Hematopoietic multipotent progenitor cell treated with erythropoietin and hydrocortisone succinate and interleukin-3 and kit ligand, for 15 days (in vitro differentiated cells): ENCODE data around the gene SND1.
A peak's percentile ranks its signal among the peaks of the same experiment; 100 is the strongest.

Source experiments
- DNase-seq: peaks from one replicate; pipeline ENCODE4 v3.0.0-alpha.2; 2015; ENCODE audit warnings: low spot score

Gene SND1

DNA sequence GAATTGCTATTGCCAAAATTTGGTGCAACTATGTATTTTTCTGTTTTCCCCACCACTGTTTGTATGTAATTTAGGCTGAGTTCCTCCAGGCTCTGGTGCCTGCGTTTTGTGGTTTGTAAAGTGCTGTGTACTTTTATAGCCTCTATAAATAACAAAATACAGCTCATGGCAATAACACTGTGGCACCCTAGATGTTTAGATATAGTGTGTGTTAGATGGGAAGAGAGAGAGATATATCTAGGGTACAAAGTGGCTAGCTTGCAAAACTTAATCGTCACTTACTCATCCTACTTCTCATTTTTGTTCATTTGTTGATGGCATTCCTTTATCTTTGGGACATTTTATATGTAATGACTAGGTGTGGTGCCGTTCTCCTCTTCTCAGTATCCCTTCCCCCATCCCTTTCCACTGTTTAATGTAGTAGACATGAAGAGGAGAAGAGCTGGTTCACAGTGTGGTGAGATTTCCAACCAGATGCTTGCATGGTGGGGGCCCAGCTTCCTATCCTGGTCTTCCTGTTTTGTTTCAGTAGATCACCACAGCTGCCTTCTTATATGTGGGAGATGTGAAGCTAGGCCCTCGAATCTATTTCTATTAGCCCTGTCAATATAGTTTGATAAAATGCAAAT is 115.0 kb downstream of the SND1 start:
- no peak for DNase-seq

DNA sequence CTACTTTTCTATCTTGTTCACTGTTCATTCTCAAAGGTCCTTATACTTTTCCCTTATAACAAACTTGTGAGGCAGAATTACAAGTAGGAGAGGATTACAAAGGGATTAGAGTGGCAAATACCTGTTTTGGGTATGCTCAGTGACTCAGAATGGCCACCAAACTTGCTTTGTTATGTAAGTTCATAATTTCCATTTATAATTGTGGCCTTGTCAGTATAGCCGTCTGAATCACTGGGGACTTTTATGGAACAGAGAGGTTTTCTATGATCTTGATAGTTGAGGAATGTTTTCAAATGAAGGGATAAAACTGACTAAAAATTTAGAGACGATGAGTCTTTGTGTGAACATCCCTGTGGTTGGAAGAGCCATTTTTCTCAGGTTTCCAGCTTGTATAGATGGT is 116.2 kb downstream of the SND1 start:
- DNase-seq, result no peak

DNA sequence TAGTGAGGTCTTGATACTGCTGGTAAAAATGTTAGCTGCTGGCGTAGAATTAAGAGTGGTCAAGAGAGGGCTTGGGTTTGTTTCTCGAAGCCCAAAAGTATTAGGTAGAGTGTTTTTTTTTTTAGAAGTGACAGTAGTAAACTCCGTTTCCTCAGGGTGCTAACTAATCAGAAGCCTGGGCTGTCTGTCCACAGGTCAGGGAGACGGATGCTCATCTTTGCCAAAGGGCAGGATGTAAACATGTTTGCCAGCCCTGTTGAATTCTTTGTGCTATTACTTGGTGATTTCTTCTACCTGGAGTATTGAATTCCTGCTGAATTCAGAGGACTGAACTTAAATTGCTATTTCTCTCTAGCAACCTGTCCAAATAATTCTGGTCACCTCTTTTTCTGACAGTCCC is 117.1 kb downstream of the SND1 start:
- no peak for DNase-seq

DNA sequence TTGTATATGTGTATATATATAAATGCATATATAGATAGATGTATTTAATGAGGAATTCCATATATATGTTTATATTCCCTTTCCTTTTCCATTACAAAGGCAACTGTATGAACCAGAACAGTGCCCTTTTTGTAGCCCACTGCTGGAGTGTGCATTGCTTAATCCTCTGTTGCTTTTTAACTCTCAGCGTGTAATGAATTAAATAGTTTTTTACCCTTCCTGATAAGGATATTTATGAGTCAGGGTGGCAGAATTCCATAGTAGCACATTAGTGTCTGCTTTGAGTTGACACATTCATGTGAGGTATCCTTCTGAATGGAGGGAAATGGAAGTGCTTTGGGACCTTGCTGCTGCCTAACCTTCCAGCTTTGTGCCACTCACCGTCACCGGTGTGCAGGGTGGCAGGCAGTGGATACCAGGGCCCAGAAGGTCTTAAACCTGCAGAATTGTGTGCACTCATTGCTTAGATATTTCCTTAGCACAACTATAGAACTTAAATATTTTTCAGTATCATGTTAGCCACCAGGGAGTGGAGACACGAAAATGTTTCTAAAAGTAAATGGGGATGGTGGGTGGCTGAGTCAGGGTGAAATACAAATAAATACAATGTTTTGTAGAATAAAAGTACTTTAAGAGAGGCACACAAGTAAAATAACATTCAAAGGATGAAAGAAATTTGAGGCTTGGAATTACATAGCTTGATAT is 117.9 kb downstream of the SND1 start:
- DNase-seq, result no peak

DNA sequence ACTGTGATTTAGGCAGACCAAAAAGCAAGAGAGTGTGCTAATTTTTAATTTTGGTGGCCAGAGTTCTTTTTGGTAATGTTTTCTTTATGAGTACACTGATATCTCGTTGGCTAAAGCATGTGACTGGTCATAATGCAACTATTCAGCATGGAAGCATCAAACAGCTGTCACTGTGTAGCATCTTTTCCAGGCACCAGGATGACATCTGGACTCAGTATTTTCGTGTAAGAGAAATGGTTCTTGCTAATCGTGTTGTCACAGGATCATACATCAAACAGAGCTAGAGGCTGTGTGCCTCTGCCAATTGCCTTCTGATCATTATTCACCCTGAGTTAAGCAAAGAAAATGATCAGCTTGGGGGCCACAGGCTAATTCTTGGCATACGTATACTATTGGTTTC is 118.9 kb downstream of the SND1 start:
- no peak for DNase-seq

DNA sequence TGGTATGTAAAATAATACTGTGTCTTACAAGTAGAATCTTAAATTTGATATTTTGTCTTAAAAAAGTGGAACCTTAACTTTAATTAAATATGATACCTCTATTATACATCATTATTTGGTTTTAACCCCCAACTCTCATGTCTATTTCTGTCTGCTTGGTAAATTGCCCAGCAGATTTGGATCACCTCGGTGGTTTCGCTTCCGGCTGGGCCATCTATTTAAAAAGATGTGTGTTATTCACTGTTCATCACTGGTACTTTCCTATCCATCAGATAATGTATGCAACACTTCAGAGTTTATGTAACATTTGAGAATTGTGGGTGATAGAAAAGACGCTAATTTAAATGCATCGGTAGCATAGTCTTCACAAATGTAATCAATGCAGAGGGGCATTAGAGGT is 119.7 kb downstream of the SND1 start:
- DNase-seq, result no peak

DNA sequence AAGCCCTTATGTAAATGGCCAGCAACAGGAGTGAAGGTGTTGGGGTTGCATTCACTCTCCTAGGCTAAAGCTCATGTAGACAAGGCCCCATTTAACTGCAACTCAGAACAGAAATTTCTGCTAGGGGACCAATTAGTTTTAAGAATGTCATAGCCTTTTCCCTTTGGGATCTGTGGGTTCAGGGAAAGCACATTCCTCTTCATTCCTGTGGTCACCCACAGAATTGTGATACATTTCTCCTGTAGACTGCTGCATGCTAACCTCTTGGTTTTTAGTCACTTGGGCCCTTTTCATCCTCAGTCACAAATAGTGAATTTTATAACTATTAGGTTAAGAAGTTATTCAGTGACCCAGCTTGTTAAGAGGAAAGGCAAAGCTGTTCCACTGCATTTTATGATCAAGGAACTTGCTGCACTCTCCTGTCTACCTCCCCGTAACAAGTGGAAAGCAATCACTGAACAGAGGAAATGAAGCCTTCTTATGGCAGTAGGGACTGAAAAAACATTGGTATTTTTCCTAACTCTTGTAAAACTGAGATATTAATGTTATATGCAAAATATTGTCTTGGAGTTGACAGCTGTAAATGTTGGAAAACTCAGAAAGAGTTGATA is 124.9 kb downstream of the SND1 start:
- no peak for DNase-seq

DNA sequence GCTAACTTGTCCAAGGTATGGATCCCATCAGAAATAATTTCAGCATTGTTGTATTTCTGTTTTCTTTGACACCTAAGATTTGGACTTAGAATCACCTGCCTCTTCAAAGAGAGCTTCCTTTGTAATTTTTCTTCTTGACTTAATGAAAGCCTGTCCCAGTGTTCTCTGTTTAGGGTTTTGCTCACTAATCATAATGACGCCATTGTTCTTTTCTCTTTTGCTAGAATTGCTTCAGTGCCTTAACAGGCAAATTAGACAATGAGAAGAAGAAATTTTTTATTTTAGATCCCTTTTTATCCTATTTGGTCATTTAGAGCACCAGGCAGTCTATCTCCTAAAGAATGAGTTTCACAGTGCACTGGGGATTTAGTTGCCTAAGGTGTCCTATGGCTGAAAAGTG is 128.5 kb downstream of the SND1 start:
- no peak for DNase-seq

DNA sequence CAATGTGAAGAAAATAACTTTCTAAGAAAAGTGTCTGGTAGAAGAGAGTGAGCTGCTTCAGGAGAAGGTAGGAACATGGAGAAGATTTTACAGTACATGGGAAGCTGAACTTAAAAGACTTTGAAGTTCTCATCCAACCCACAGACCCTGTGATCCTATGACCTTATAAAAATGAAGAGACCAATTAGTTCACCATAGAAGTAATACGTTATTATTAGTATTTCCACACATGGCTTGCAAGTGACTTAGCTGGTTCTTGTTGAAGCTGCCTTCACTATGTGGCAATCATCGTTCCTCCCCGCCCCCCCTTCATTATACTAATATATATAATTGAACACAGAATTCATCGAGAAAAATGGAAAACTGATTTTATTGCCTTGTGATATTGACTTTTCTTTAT is 129.1 kb downstream of the SND1 start:
- DNase-seq, result no peak

DNA sequence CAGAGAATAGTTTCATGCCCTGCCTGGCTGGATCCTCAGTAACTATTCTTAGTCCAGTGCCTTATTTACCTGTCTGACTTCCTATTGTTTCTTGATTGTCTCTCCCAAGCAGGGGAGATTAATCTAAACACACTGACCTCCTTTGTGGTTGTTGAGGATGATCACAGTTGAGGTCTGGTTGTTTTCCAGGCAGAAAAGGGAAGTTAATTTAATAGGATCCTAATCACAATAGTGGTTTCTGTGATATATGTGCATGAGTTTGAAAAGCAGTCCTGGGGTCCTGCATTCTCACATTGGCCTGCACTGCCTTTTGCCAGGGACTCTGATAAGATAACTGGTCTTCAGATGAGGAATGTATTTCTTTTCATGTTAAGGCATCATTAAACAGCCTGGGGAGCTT is 130.1 kb downstream of the SND1 start:
- DNase-seq, result no peak

DNA sequence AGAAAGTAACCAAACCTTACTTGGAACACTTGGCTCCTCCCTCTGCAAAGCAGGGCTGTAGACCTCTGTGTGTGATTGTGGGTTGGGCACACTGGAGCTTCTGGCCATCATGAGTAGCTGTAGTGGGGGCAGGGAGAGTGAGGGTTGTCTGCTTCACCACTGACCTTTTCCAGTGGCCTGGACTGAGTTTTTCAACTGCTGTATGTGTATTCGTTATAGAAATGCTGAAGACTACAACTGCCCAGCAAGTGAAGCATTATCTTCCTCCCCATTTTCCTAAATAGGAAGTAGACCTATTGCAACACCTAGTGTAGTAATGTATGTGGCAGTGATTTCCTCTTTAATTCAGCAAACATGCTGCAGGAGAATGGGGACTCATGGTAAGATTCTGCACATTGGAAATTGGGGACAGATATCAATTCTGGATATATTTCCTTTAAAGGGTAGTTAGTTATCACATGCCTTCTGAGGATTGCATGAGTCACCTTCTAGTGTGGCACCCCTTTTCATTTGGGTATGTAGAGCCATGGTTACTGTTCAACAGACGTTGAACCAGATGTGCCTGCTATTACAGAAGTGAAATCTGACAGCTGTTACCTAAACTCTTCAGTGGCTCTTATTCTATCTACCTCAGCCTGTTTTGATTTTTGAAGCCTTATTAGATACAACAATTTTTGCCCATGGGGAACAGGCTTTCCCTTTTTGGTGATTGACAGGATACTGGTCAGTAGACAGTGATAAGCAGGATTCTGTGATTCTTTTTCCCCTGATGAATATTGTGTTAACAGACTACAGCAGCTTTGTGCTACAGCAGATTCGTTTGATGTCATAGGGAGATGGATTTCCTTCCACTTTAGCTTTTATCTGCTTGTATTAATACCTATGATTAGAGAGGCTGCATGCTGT is 130.9 kb downstream of the SND1 start:
- DNase-seq, result no peak

DNA sequence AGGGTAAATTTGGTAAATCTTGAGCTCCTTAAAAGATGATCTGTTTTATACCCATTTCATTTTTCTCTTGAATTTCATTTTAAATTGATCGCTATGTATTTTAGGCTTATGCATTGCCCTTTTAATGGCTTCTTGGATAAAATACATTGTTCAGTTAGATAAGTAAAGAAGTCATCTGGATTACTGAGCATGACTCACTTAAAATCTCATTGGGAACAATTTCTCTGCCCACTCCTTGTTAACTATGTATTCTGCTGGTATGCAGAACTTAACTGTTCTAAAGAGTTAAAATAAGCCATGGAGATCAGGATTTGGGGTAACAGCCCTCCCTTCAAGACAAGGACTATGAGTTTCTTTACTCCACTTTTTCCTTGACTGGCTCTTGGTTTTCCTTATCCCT is 134.2 kb downstream of the SND1 start:
- no peak for DNase-seq

DNA sequence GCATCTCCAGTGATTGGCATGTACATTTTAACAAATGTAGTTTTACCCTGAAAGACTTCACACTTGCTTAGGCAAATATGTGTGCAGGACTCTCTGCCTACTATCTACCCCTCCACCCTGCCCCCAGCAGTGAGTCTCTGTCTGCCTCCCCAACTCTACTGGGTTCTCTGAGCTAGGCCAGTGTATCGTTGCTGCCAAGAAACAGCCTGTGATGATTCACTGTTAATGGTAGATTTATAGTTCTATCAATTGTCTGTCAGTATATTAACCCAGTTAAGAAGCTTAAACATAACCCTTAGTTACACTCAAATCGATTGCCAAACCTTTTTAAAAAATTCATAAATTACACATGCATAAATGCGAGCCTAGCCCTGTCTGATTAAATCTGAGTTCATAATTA is 137.0 kb downstream of the SND1 start:
- no peak for DNase-seq

DNA sequence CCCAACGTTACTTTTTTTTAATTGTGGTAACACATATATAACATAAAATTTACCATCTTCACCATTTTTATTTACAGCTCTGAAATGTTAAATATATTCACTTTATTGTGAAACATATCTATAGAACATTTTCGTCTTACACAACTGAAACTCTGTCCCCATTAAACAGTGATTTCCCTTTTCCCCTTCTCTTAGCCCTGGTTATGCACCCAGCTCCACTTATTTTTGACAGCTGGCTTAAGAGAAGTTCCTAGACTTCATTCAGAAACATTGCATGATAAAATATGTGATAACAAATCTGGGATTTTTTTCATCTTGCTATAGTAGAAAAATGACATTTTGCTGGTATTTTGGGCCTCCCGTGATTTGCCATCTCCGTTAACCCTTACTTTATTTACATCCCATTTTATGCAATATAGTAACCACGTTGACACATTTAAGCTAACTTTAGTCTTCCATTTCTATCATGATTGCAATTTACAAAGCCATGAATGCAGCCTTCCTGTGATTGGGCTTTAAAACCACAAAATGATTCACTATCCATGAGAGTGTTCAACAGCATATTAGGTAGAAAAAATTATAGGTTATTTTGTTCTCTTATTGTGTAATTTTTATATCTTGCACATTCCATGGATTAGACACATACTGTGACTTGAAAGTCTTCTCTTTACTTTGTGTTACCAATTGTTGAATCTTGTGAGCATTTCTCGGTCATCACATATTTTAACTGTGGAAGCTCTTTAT is 139.6 kb downstream of the SND1 start:
- no peak for DNase-seq

DNA sequence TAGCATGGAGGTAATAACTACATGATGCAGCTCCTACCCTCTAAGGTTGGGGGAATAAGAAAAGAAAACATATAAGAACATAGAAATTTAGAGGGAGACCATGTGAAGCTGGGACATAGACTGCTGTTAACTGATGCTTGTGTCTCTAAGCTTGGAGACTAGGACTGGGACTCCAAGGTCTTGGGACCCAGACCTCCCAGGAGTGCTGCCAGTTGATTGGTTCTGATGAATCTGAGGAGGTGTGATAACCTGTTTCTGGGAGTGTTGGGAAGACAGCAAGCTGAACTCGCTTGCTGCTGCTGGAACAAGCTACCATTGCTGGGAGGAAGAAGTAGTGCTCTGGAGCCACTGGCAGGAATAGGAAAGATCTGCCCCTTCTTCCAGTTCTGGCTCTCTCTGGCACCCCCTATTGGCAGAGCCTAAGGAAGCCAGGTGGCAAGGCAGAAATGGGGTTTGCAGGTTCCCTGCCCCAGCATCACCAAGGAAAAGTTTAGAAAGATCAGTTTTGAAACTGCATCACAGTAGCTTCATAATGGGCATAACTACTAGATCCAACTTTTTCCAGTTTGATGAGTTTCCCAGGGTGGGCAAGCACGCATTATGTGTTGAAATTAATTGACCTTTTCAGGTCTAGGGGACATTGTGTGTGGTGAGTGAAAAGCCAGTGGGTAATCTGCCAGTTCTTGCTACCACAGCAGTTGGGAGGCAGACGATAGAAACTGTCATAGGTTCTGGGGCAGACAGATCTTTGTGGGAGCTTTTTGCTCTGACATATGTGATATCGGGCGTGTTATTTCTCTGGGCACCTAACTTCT is 140.7 kb downstream of the SND1 start:
- peak; percentile 65 for DNase-seq

DNA sequence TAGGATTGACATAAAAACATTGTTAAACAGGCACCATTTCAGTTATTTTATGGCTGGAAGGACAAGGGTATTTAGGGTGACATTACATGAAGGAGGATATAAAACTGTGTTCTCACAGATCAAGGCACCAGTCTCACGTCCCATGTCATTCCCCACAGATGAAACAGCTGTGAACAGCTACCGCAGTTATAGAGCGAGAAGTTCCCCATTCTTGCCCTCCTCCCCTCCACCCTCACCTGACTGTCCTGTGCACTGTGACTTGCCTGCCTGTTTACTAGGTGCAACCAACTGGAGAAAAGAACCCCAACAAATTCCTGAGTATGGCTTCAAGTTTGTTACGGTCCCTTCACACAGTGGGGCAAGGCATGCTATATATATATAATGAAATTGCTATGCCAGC is 141.6 kb downstream of the SND1 start:
- no peak for DNase-seq

DNA sequence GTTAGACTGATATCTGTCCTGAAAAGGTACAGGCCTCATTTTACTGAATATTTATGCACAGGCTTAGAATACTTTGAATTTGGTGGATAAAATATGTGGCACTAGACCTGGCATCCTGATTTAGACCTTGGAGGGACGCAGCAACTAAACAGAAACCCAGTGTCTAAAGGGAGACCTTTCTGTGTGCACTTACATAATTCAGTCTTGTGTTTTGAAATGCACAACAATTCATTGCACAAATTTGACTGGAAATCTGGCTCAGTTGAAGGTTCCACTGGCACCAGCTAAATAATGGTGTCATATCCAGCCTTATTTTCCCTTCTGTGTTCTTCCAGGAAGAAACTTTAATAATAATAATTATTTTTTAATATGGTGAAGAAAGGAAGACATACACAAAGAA is 142.1 kb downstream of the SND1 start:
- no peak for DNase-seq

DNA sequence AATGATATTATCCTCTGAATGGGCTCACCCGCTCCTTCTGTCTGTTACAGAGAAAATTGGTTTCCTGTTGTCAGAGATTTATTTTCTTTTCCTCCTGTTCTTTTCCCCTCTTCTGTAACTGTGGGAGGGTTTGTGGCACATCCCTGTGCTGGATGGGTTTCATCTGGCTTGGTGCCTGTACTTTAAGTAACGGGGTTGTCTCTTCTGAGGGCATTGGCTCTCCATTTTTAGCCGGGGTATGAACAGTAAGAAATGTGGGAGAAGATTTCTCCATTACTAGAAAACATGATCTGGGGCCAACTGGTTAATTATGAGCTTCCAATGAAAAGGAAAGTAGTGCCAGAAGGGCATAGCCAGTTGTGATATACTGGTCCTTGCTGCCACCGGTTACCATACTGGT is 142.6 kb downstream of the SND1 start:
- no peak for DNase-seq

DNA sequence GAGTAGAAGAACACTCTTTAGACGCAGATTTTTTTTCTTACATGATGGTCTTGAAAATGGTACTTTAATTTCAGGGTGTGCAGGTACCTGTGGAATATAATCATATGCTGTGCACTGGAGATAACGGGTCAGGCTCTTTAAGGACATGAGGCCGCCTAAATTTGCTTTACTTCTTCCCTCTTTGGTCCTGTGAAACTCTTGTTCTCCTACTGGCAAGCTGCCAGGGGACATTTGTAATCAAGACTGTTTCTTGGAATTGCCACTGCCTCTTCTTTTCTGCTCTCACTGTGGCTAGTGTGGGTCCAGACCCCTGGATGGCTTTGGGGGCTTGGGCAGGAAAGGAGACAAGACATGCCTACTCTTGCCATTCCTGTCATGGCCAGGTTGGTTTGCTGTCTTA is 146.0 kb downstream of the SND1 start:
- peak; percentile 43 for DNase-seq

DNA sequence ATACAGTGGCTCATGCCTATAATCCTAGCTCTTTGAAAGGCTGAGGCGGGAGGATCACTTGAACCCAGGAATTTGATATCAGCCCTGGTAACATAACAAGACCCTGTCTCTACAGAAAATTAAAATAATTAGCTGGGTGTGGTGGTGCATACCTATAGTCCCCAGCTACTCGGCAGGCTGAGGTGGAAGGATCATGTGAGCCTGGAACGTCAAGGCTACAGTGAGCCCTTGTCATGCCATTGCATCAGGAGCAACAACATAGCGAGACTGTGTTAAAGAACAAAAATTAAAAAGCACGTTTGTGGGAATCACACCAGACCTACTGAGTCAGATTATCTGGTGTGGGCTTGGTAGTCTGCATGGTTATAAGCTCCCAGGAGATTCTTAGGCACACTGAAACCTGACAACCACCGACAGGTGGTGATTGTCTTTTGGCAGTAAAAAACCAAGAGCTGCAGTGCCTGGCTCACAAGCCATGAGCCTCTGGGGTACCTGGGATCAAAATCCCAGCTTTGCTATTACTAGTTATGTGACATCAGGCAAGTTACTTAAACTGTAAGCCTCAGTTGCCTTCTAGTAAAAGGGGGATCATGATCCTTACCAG is 146.9 kb downstream of the SND1 start:
- DNase-seq, result no peak
